ENCODE measurements around the gene DISP3.

DNA sequence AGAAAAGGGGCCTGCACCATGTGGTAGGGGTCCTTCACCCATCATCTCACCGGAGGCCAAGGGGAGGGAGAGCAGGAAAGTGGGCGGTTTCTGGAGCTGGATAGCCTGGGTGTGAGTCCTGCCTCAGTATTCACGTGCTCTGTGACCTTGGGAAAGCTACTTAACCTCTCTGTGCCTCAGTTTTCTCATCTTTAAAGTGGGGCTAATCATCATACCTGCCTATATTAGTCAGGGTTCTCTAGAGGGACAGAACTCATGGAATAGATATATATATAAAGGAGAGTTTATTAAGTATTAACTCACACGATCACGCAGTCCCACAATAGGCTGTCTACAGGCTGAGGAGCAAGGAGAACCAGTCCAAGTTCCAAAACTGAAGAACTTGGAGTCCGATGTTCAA lies 96.6 kb downstream of the DISP3 start:
- TF ChIP-seq POLR2A (IDR thresholded peaks at IDR 0.05; ENCODE audit: low read depth, low read length) = no peak
- TF ChIP-seq, protein P1, sequence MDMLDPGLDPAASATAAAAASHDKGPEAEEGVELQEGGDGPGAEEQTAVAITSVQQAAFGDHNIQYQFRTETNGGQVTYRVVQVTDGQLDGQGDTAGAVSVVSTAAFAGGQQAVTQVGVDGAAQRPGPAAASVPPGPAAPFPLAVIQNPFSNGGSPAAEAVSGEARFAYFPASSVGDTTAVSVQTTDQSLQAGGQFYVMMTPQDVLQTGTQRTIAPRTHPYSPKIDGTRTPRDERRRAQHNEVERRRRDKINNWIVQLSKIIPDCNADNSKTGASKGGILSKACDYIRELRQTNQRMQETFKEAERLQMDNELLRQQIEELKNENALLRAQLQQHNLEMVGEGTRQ (IDR thresholded peaks at IDR 0.05; ENCODE audit: low read depth, low read length) = no peak
- TF ChIP-seq, protein P2, sequence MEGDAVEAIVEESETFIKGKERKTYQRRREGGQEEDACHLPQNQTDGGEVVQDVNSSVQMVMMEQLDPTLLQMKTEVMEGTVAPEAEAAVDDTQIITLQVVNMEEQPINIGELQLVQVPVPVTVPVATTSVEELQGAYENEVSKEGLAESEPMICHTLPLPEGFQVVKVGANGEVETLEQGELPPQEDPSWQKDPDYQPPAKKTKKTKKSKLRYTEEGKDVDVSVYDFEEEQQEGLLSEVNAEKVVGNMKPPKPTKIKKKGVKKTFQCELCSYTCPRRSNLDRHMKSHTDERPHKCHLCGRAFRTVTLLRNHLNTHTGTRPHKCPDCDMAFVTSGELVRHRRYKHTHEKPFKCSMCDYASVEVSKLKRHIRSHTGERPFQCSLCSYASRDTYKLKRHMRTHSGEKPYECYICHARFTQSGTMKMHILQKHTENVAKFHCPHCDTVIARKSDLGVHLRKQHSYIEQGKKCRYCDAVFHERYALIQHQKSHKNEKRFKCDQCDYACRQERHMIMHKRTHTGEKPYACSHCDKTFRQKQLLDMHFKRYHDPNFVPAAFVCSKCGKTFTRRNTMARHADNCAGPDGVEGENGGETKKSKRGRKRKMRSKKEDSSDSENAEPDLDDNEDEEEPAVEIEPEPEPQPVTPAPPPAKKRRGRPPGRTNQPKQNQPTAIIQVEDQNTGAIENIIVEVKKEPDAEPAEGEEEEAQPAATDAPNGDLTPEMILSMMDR (conservative IDR thresholded peaks at IDR 0.05; ENCODE audit: low read depth, low read length) = no peak

All from IMR-90 (cell line).